Measurements from ENCODE around the gene TRAPPC6A. TPM values are rescaled to one million over a fixed set of nuclear protein-coding genes. Genes with fewer than 3 reads are reported as not detected.

Gene TRAPPC6A
- total RNA-seq, 1 donor from 2014 or later: 28.7 TPM

DNA sequence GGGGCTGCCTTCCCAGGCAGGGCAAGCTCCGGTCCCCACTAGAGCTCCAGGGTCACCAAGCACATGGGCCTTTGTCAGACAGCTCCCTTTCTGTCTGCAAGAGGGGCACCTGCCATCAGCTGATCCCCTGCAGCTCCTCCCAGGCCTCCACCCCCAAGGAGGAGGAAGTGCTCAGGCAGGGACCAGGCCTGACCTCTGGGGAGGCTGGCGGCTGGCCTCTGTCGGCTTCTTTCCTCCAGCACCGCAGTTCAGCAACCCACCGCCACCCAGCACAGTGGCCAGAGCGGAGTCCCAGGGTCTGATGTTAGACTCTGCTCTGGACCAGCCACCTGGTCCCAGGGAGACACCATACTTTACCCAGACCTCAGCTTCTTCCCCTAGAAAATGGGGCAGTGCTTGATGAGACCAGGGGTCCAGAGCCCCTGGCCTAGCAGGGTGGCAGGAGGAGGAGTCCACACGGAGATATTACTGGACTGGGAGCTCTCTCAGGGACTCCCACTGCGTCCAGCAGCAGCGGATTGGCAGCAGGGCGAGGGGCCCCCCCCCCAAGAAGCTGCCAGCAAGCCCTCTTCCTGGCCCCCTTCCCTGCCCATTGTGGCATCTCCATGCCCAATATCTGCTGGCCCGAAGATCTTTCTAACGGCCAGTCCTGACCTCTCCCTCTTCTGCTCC lies 41.4 kb downstream of the TRAPPC6A start:
- no peaks in the 10 kb centered on the region for H3K9me3 ChIP-seq
- no peaks in the 10 kb centered on the region for H3K36me3 ChIP-seq
- no peak overlapping the region for H3K4me3 ChIP-seq
- H3K27me3 ChIP-seq: no peaks in the 10 kb centered on the region
- intact Hi-C loops (cut with DNase I): no loop called here
- DNase-seq (ENCODE audit: extremely low spot score in 2 of 2): no peak
- no peaks in the 10 kb centered on the region for H3K4me1 ChIP-seq
- no peak overlapping the region for H3K27ac ChIP-seq
- TF ChIP-seq POLR2AphosphoS5 (IDR thresholded peaks at IDR 0.05; ENCODE audit: insufficient read depth in 1 of 2, low read depth in 1 of 2): no peak
- TF ChIP-seq, protein P1, sequence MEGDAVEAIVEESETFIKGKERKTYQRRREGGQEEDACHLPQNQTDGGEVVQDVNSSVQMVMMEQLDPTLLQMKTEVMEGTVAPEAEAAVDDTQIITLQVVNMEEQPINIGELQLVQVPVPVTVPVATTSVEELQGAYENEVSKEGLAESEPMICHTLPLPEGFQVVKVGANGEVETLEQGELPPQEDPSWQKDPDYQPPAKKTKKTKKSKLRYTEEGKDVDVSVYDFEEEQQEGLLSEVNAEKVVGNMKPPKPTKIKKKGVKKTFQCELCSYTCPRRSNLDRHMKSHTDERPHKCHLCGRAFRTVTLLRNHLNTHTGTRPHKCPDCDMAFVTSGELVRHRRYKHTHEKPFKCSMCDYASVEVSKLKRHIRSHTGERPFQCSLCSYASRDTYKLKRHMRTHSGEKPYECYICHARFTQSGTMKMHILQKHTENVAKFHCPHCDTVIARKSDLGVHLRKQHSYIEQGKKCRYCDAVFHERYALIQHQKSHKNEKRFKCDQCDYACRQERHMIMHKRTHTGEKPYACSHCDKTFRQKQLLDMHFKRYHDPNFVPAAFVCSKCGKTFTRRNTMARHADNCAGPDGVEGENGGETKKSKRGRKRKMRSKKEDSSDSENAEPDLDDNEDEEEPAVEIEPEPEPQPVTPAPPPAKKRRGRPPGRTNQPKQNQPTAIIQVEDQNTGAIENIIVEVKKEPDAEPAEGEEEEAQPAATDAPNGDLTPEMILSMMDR (IDR thresholded peaks at IDR 0.05): no peak
- TF ChIP-seq POLR2A (IDR thresholded peaks at IDR 0.05): no peak

DNA sequence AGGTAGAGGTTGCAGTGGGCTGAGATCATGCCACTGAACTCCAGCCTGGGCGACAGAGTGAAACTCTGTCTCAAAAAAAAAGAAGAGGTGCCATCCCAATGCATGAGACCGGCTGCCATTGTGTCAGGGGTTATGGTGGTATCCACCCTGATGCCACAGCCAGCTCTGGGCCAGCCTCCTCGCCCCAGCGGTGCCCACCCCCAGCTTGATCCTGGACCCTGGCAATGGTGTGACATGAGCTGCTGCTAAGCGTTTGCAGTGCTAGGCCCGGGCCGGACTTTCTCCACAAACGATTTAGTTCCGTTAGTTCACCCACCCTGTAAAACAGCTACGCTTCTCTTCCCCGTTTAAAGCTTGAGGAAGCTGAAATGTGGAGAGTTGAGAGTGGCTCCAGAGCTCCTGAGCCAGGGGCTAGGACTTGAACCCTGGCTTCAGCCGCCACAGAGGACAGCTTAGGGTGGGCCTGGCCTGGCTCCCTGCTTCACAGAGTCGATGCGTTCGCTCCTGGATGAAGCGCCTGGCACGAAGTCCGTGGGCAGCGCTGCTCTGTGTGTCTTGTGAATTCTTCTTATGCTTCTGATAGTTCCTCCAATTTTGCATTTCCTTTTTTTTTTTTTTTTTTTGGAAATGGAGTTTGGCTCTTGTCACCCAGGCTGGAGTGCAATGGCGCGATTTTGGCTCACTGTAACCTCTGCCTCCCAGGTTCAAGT lies 42.7 kb downstream of the TRAPPC6A start:
- Histone ChIP-seq H3K36me3 (no peaks in the 10 kb centered on the region), H3K9me3 (no peaks in the 10 kb centered on the region), H3K4me3 (no peak overlapping the region), H3K4me1 (no peaks in the 10 kb centered on the region), H3K27me3 (no peaks in the 10 kb centered on the region), H3K27ac (no peak overlapping the region)
- intact Hi-C loops (cut with DNase I): no loop called here
- no peak for DNase-seq (ENCODE audit: extremely low spot score in 2 of 2)
- TF ChIP-seq POLR2AphosphoS5 (IDR thresholded peaks at IDR 0.05; ENCODE audit: insufficient read depth in 1 of 2, low read depth in 1 of 2): no peak
- TF ChIP-seq POLR2A (IDR thresholded peaks at IDR 0.05): no peak
- TF ChIP-seq, protein P1 (IDR thresholded peaks at IDR 0.05): no peak

DNA sequence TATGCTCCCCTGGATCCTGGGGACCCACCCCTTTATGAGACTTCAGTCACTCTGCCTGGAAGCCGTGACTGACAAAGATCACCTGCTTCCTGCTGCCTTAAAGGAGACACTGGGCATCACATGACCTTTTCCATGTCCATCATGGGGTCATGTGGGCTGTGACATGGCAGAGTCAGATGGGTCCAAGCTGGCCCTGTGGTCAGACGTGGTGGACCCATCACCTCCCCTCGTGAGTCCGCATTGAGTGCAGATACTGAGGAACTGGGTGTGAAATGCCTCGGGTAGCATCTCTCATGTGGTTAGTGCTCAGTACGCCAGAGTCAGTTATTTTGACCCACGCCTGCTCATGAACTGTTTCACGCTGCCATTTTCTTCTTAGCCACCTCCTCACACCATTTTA lies 44.4 kb downstream of the TRAPPC6A start:
- H3K4me3 ChIP-seq: no peak overlapping the region
- no peak overlapping the region for H3K27ac ChIP-seq
- intact Hi-C loops (cut with DNase I): no loop called here
- no peak for DNase-seq (ENCODE audit: extremely low spot score in 2 of 2)
- TF ChIP-seq, protein P1 (IDR thresholded peaks at IDR 0.05): no peak
- TF ChIP-seq POLR2A (IDR thresholded peaks at IDR 0.05) (no peak), POLR2AphosphoS5 (IDR thresholded peaks at IDR 0.05; ENCODE audit: insufficient read depth in 1 of 2, low read depth in 1 of 2) (no peak)
- no peaks in the 10 kb centered on the region for H3K4me1 ChIP-seq
- no peaks in the 10 kb centered on the region for H3K36me3 ChIP-seq
- no peaks in the 10 kb centered on the region for H3K27me3 ChIP-seq
- H3K9me3 ChIP-seq: no peaks in the 10 kb centered on the region

DNA sequence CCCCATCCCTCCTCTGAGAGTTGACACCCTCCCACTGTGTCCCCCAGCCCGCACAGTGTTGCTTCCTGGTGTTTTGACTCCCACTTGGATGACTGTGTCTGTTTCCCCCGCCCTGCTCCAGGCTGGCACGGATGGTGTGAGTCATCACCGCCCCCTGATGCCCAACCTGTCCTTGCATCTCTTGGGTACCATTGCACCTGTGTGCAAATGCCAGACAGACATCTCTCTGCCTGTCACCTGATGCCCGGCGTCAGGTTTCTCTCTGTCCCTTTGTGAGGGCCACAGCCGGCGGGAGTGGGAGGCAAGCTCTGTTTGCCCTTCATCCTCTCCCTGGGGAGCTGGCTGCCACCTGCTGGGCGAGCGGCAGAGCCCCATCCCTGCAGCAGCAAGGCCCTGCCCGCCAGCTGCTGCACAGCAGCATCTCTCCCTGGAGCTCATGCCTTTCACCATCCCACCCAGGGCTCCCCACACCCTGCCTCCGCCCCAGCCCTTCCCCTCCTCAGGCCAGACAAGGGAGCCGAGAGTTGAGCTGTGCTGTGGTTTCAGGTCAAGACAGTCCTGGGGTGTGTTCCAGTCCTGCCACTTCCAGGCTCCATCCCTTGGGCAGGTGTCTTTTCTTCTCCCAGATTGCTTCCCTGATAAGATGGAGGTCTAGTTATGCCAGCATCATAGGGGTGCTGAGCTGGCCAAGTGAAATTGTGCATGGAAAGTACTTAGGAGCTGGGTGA lies 47.0 kb downstream of the TRAPPC6A start:
- intact Hi-C loops (cut with DNase I): no loop called here
- TF ChIP-seq POLR2AphosphoS5 (IDR thresholded peaks at IDR 0.05; ENCODE audit: insufficient read depth in 1 of 2, low read depth in 1 of 2) (no peak), POLR2A (IDR thresholded peaks at IDR 0.05) (no peak)
- TF ChIP-seq, protein P1 (IDR thresholded peaks at IDR 0.05): no peak

More for the DNA sequence above, 47.0 kb downstream of the TRAPPC6A start:
- no peaks in the 10 kb centered on the region for H3K9me3 ChIP-seq
- no peaks in the 10 kb centered on the region for H3K36me3 ChIP-seq
- peaks cover 3% of the 10 kb centered on the region for H3K4me1 ChIP-seq
- no peak for DNase-seq (ENCODE audit: extremely low spot score in 2 of 2)
- no peak overlapping the region for H3K4me3 ChIP-seq
- H3K27me3 ChIP-seq: no peaks in the 10 kb centered on the region
- H3K27ac ChIP-seq: no peak overlapping the region

Measured in vagina (tissue), 2 donors.